GM12891 (cell line): ENCODE results near the gene PGPEP1.
A peak's percentile ranks its signal among the peaks of the same experiment; 100 is the strongest.
"Not testable (repeated sequence)": the region's sequence is repeated elsewhere in the genome, so short reads cannot be mapped to it uniquely, and the experiment has no call there.

ENCODE experiments used
- DNase-seq: peaks from one replicate; pipeline ENCODE4 v3.0.0; 2011; ENCODE audit warnings: low spot score; ENCODE audit not compliant: insufficient read length
- FAIRE-seq: peaks from 2 replicates; lab custom pipeline; 2011; peaks lifted over from hg19 to GRCh38; lab: Jason Lieb, UNC
- PAX5 ChIP-seq: IDR thresholded peaks from 2 replicates; pipeline ENCODE4 v1.6.1; 2011; ENCODE audit warnings: low read length, moderate library complexity, mild to moderate bottlenecking; ENCODE audit not compliant: insufficient read depth, severe bottlenecking
- POLR2A ChIP-seq: IDR thresholded peaks from 2 replicates; pipeline ENCODE4 v1.6.1; 2011; ENCODE audit warnings: low read depth, low read length, control low read depth
- POLR2AphosphoS5 ChIP-seq: IDR thresholded peaks from 2 replicates; pipeline ENCODE4 v1.6.1; 2011; ENCODE audit warnings: low read depth, low read length, control low read depth
- POU2F2 ChIP-seq: IDR thresholded peaks from 2 replicates; pipeline ENCODE4 v1.6.1; 2011; ENCODE audit warnings: low read depth, mild to moderate bottlenecking, control low read depth, low read length, moderate library complexity
- SPI1 ChIP-seq: IDR thresholded peaks from 2 replicates; pipeline ENCODE4 v1.6.1; 2011; ENCODE audit warnings: low read depth, low read length, control low read depth
- TAF1 ChIP-seq: IDR thresholded peaks from 2 replicates; pipeline ENCODE4 v1.6.1; 2011; ENCODE audit warnings: low read depth, low read length, control low read depth

PGPEP1 gene

GRCh38 chr19:18363787-18364186, 23.4 kb downstream of the PGPEP1 start:
- TF ChIP-seq SPI1 (no peak), POLR2AphosphoS5 (no peak), POU2F2 (no peak), TAF1 (no peak), POLR2A (no peak), PAX5 (no peak)
- FAIRE-seq (no peak), DNase-seq (no peak)

GRCh38 chr19:18364277-18364825, 24.0 kb downstream of the PGPEP1 start:
- not testable (repeated sequence) for DNase-seq, FAIRE-seq

GRCh38 chr19:18364826-18365528, 24.6 kb downstream of the PGPEP1 start:
- DNase-seq (no peak), FAIRE-seq (peak; percentile 38)
- TF ChIP-seq SPI1: peak; percentile 54; the same call in 1 of the 2 replicates
- TF ChIP-seq POLR2A: no peak

- no peak for TF ChIP-seq SPI1
- TF ChIP-seq POU2F2: no peak
- TF ChIP-seq POLR2AphosphoS5: no peak
- TF ChIP-seq TAF1: no peak
- TF ChIP-seq POLR2A: no peak
- no peak for TF ChIP-seq PAX5
- FAIRE-seq (no peak), DNase-seq (no peak)
Observed at GRCh38 chr19:18366021-18366435, 25.6 kb downstream of the PGPEP1 start.

- DNase-seq: no peak
- FAIRE-seq: no peak
- no peak for TF ChIP-seq POLR2AphosphoS5
- TF ChIP-seq TAF1: no peak
- no peak for TF ChIP-seq PAX5
- TF ChIP-seq POU2F2: no peak
- TF ChIP-seq POLR2A: no peak
- TF ChIP-seq SPI1: no peak
Observed at GRCh38 chr19:18368504-18369222, 28.3 kb downstream of the PGPEP1 start.

- DNase-seq (no peak), FAIRE-seq (no peak)
- TF ChIP-seq SPI1 (no peak), TAF1 (no peak), PAX5 (no peak), POLR2AphosphoS5 (no peak), POU2F2 (no peak), POLR2A (no peak)
Observed at GRCh38 chr19:18373407-18373891, 33.1 kb downstream of the PGPEP1 start.

- FAIRE-seq (peak; percentile 98), DNase-seq (peak; percentile 78)
- TF ChIP-seq SPI1 (peak; percentile 75), PAX5 (peak; percentile 69), TAF1 (peak; percentile 72), POLR2A (peak; percentile 67; the same call in 1 of the 2 replicates), POLR2AphosphoS5 (peak; percentile 83), POU2F2 (peak; percentile 89)
Observed at GRCh38 chr19:18373892-18374629, 33.7 kb downstream of the PGPEP1 start.

- TF ChIP-seq POU2F2 (no peak), SPI1 (peak; percentile 25; the same call in 1 of the 2 replicates)
- DNase-seq (no peak), FAIRE-seq (no peak)
Observed at GRCh38 chr19:18377026-18377425, 36.6 kb downstream of the PGPEP1 start.

- no peak for TF ChIP-seq TAF1
- TF ChIP-seq PAX5: no peak
- no peak for TF ChIP-seq SPI1
- no peak for TF ChIP-seq POLR2A
- no peak for TF ChIP-seq POLR2AphosphoS5
- TF ChIP-seq POU2F2: no peak
- DNase-seq (no peak), FAIRE-seq (no peak)
Observed at GRCh38 chr19:18379803-18380747, 39.7 kb downstream of the PGPEP1 start.
